ENCODE measurements around the gene CCDC122. TPM values are rescaled to one million over a fixed set of nuclear protein-coding genes. Genes with fewer than 3 reads are reported as not detected.

CCDC122 gene
- total and polyA plus RNA-seq, 2 donors (not counting 3 experiments of a cell fraction or from before 2014, with no cell fraction given) = 0.57 to 7.5 TPM

DNA sequence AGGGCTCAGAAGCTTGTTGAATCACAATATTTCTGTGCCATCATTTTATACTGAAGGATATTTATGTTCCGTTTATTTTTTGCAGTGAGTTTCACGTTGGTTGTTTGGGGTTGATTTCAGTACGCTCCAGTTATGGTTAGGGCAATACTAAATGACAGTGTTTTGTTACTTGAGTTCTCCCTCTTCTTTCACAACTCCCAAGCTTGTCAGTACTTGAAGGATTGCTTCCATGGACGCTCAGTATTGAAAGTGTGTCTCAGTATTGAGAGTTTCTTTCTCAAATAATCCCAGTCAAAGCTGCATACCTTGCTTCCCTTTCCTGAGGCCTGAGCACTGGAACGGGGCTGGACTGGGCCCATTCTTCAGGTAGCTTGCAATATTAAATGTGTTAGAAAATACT lies 39.1 kb upstream of the CCDC122 start:
- TF ChIP-seq MYC (IDR thresholded peaks at IDR 0.05; ENCODE audit: low read depth, low read length) (no peak), JUN (IDR thresholded peaks at IDR 0.05; ENCODE audit: borderline replicate concordance, insufficient read depth, insufficient read length, low read depth) (no peak), POLR2A (IDR thresholded peaks at IDR 0.05; ENCODE audit: low read depth, low read length) (no peak), FOS (IDR thresholded peaks at IDR 0.05; ENCODE audit: borderline replicate concordance, insufficient read depth, low read length) (no peak), EZH2 (IDR thresholded peaks at IDR 0.05; ENCODE audit: borderline replicate concordance, low read depth, low read length, severe bottlenecking) (no peak), GATA2 (IDR thresholded peaks at IDR 0.05; ENCODE audit: insufficient read depth, insufficient read length, low read depth, low read length) (no peak), POLR2AphosphoS5 (IDR thresholded peaks at IDR 0.05; ENCODE audit: insufficient read depth, low read depth, low read length) (no peak)
- TF ChIP-seq, protein P1, sequence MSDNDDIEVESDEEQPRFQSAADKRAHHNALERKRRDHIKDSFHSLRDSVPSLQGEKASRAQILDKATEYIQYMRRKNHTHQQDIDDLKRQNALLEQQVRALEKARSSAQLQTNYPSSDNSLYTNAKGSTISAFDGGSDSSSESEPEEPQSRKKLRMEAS (IDR thresholded peaks at IDR 0.05; ENCODE audit: insufficient read depth, insufficient read length) = no peak
- TF ChIP-seq, protein P2, sequence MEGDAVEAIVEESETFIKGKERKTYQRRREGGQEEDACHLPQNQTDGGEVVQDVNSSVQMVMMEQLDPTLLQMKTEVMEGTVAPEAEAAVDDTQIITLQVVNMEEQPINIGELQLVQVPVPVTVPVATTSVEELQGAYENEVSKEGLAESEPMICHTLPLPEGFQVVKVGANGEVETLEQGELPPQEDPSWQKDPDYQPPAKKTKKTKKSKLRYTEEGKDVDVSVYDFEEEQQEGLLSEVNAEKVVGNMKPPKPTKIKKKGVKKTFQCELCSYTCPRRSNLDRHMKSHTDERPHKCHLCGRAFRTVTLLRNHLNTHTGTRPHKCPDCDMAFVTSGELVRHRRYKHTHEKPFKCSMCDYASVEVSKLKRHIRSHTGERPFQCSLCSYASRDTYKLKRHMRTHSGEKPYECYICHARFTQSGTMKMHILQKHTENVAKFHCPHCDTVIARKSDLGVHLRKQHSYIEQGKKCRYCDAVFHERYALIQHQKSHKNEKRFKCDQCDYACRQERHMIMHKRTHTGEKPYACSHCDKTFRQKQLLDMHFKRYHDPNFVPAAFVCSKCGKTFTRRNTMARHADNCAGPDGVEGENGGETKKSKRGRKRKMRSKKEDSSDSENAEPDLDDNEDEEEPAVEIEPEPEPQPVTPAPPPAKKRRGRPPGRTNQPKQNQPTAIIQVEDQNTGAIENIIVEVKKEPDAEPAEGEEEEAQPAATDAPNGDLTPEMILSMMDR (IDR thresholded peaks at IDR 0.05; ENCODE audit: extremely low read depth in 1 of 2, insufficient read depth in 1 of 2, low read depth in 1 of 2, low read length in 2 of 2) = no peak
- Histone ChIP-seq H3K4me2 (ENCODE audit: insufficient read depth, low read length) (no peak overlapping the region), H3K4me1 (ENCODE audit: control insufficient read depth, extremely low read depth, insufficient read depth, low read length) (no peaks in the 10 kb centered on the region), H3K27ac (ENCODE audit: insufficient read depth, low read depth, low read length) (no peak overlapping the region), H3K9me1 (replicated peaks; ENCODE audit: control insufficient read depth, extremely low read depth, insufficient read depth, low read length) (no peaks in the 10 kb centered on the region), H3K4me3 (replicated peaks in 1 of 3; ENCODE audit: insufficient read depth in 1 of 3, low read depth in 1 of 3, low read length in 3 of 3) (no peak overlapping the region), H3K36me3 (ENCODE audit: control insufficient read depth in 2 of 2, extremely low read depth in 1 of 2, insufficient read depth in 2 of 2, low read length in 2 of 2) (no peaks in the 10 kb centered on the region), H3K79me2 (ENCODE audit: control insufficient read depth, insufficient read depth, low read length) (no peaks in the 10 kb centered on the region), H2AFZ (ENCODE audit: low read depth, low read length) (no peak overlapping the region), H3K27me3 (ENCODE audit: control insufficient read depth in 2 of 2, insufficient read depth in 2 of 2, low read length in 2 of 2) (peaks cover 5 to 11% of the 10 kb centered on the region in 2 experiments), H4K20me1 (replicated peaks; ENCODE audit: control insufficient read depth, extremely low read depth, insufficient read depth, low read length) (no peaks in the 10 kb centered on the region), H3K9me3 (replicated peaks; ENCODE audit: control insufficient read depth, insufficient read depth, low read length) (no peaks in the 10 kb centered on the region), H3K9ac (replicated peaks; ENCODE audit: extremely low read depth, insufficient read depth, low read length) (no peak overlapping the region)
- ChIA-PET POLR2A (no interaction called here), CTCF (no interaction called here)
- DNase-seq (ENCODE audit: low read depth, low spot score) = no peak
- BruUV-seq (replicated peaks) = no TSS peak
- dilution Hi-C loops (cut with MboI; ENCODE audit: extremely low pct_ligation_motif_present, low sequenced_read_pairs) = loop anchor here (25.0 kb wide), 1 partner anchor 544 kb away; no protein-coding TSS in a partner anchor
- FAIRE-seq = no peak
- intact Hi-C loops (cut with micrococcal nuclease) = no loop called here

All from endothelial cell of umbilical vein (primary cell).